ENCODE results near the gene SLC24A3. TPM values are rescaled to one million over a fixed set of nuclear protein-coding genes. Genes with fewer than 3 reads are reported as not detected.

Gene SLC24A3
- total and polyA plus RNA-seq, 7 experiments from 2014 or later = 0.58 to 1.0 TPM; not detected in 5

DNA sequence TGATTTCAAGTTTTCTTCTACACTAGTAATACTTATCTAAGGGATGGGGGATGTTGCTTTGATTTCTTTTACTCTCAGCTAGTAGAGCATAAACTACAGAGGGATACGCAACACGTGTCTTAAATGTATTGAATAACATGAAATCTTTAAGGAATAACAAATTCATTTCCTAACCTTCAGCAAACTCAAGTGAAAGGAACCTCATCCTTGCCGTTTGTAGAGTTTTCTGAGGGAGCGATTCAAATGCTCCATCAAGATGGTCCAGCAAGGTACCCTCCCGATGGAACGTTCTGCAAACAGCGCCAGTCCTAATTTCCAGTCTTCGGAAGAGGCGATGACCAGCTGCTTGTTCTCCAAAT is 450.2 kb downstream of the SLC24A3 start:
- Mint-ChIP-seq H3K4me1 (peaks cover 0 to 5% (median 0%) of the 10 kb centered on the region in 7 donors), H3K36me3 (no peaks in the 10 kb centered on the region), H3K27ac (no peak overlapping the region), H3K4me3 (no peak overlapping the region), H3K27me3 (peaks cover 5 to 53% (median 24%) of the 10 kb centered on the region in 5 donors), H3K9me3 (peaks cover 0 to 5% (median 0%) of the 10 kb centered on the region in 11 donors)
- CTCF ChIA-PET = interaction anchor here (0.6 to 1.4 kb wide), 4 partner anchors 10 to 456 kb away, joined by 3 to 4 read pairs (median 3); no protein-coding TSS in a partner anchor
- no peak for ATAC-seq
- DNase-seq = no peak
- Histone ChIP-seq H3K4me3 (ENCODE audit: low read length) (no peak overlapping the region), H3K4me1 (ENCODE audit: control insufficient read depth in 2 of 2, insufficient read depth in 2 of 2, low read length in 2 of 2) (no peaks in the 10 kb centered on the region), H3K36me3 (ENCODE audit: control insufficient read depth in 2 of 3, insufficient read depth in 3 of 3, low read length in 3 of 3) (no peaks in the 10 kb centered on the region), H3K9me3 (ENCODE audit: control insufficient read depth in 2 of 3, low read length in 3 of 3) (no peaks in the 10 kb centered on the region), H3K27ac (ENCODE audit: low read depth, low read length) (no peak overlapping the region), H3K27me3 (ENCODE audit: control insufficient read depth in 2 of 2, insufficient read depth in 2 of 2, low read length in 2 of 2) (no peaks in the 10 kb centered on the region)
- POLR2A ChIA-PET = no interaction called here
- intact Hi-C loops (cut with micrococcal nuclease) = loop anchor here in 1 of 2 donors (1.0 to 5.0 kb wide), 4 partner anchors 34 to 1250 kb away; no protein-coding TSS in a partner anchor

DNA sequence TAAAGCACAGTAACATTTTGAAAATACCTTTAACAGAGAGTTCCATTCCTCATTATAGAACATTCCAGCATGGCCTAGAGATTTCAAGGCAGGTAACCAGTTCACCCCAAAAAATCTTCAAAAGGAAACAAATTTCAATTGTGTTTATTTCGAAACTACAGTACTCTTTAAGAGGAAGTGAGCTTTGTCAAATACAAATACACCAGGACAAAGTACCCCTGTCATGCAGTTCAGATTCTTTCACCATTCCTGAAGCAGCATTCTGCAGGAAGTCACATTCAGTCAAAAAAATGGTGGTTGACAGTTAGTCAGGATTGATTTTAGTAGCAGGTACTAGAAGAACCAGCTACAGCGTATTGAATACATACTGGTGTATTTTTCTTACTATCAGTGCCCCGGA is 456.0 kb downstream of the SLC24A3 start:
- Histone ChIP-seq H3K4me1 (ENCODE audit: control insufficient read depth in 2 of 2, insufficient read depth in 2 of 2, low read length in 2 of 2) (no peaks in the 10 kb centered on the region), H3K27me3 (ENCODE audit: control insufficient read depth in 2 of 2, insufficient read depth in 2 of 2, low read length in 2 of 2) (no peaks in the 10 kb centered on the region), H3K27ac (ENCODE audit: low read depth, low read length) (no peak overlapping the region), H3K9me3 (ENCODE audit: control insufficient read depth in 2 of 3, low read length in 3 of 3) (no peaks in the 10 kb centered on the region), H3K36me3 (ENCODE audit: control insufficient read depth in 2 of 3, insufficient read depth in 3 of 3, low read length in 3 of 3) (no peaks in the 10 kb centered on the region), H3K4me3 (ENCODE audit: low read length) (no peak overlapping the region)
- Mint-ChIP-seq H3K4me3 (no peak overlapping the region), H3K4me1 (peaks cover 0 to 7% (median 0%) of the 10 kb centered on the region in 7 donors), H3K27me3 (peaks cover 4 to 46% (median 10%) of the 10 kb centered on the region in 5 donors), H3K27ac (no peak overlapping the region), H3K9me3 (peaks cover 0 to 3% (median 0%) of the 10 kb centered on the region in 11 donors), H3K36me3 (peaks cover 0 to 4% (median 0%) of the 10 kb centered on the region in 5 donors)
- DNase-seq = no peak
- no peak for ATAC-seq
- POLR2A ChIA-PET = no interaction called here
- intact Hi-C loops (cut with micrococcal nuclease) = no loop called here
- CTCF ChIA-PET = no interaction called here

DNA sequence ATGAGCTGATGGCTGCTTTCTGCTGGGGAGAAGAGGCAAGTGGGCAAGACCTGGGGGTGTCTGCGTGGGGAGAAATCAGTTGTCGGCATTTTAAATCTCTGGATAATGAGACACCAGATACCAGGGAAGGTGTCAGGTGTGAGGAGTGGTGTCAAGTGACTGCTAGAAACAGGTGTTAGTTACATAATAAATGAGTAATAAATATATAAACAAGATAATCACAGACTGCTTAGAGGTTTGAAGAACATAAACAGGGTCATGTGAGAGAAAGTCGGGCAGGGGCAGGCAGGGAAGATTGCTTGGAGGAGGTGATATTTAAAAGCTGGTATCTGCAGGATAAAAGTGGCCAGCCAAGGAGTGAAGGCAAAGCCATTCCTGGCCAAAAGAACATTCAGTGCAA is 458.4 kb downstream of the SLC24A3 start:
- Histone ChIP-seq H3K9me3 (ENCODE audit: control insufficient read depth in 2 of 3, low read length in 3 of 3) (no peaks in the 10 kb centered on the region), H3K36me3 (ENCODE audit: control insufficient read depth in 2 of 3, insufficient read depth in 3 of 3, low read length in 3 of 3) (no peaks in the 10 kb centered on the region), H3K27ac (ENCODE audit: low read depth, low read length) (no peak overlapping the region), H3K4me3 (ENCODE audit: low read length) (no peak overlapping the region), H3K27me3 (ENCODE audit: control insufficient read depth in 2 of 2, insufficient read depth in 2 of 2, low read length in 2 of 2) (no peaks in the 10 kb centered on the region), H3K4me1 (ENCODE audit: control insufficient read depth in 2 of 2, insufficient read depth in 2 of 2, low read length in 2 of 2) (no peaks in the 10 kb centered on the region)
- peaks cover 0 to 4% (median 0%) of the 10 kb centered on the region in 5 donors for H3K36me3 Mint-ChIP-seq
- ChIA-PET POLR2A (no interaction called here), CTCF (no interaction called here)
- H3K4me3 Mint-ChIP-seq = no peak overlapping the region
- DNase-seq (no peak), ATAC-seq (no peak)
- H3K9me3 Mint-ChIP-seq = peaks cover 0 to 3% (median 0%) of the 10 kb centered on the region in 11 donors
- no peak overlapping the region for H3K27ac Mint-ChIP-seq
- intact Hi-C loops (cut with micrococcal nuclease) = no loop called here
- peaks cover 0 to 7% (median 0%) of the 10 kb centered on the region in 7 donors for H3K4me1 Mint-ChIP-seq
- peaks cover 4 to 41% (median 7%) of the 10 kb centered on the region in 5 donors for H3K27me3 Mint-ChIP-seq

DNA sequence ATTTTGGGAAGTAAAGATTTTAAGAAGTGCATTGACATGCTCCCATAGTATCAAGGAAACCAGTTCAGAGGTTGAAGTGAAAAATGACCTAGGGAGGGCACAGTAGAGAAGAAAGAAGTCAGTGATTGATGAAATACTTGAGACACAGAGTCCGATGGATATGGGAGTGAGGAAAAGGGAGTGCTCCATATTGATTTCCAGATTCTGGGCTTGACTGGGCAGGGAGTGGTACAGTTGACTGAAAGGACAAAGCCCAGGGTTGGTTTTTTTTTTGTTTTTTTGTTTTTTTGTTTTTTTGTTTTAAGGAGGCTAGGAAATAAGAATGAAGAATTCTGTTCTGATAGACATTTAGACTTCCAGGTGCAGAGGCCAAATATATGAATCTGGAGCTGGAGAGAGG is 458.9 kb downstream of the SLC24A3 start:
- Histone ChIP-seq H3K4me1 (ENCODE audit: control insufficient read depth in 2 of 2, insufficient read depth in 2 of 2, low read length in 2 of 2) (no peaks in the 10 kb centered on the region), H3K4me3 (ENCODE audit: low read length) (no peak overlapping the region), H3K36me3 (ENCODE audit: control insufficient read depth in 2 of 3, insufficient read depth in 3 of 3, low read length in 3 of 3) (no peaks in the 10 kb centered on the region), H3K9me3 (ENCODE audit: control insufficient read depth in 2 of 3, low read length in 3 of 3) (no peaks in the 10 kb centered on the region), H3K27ac (ENCODE audit: low read depth, low read length) (no peak overlapping the region), H3K27me3 (ENCODE audit: control insufficient read depth in 2 of 2, insufficient read depth in 2 of 2, low read length in 2 of 2) (no peaks in the 10 kb centered on the region)
- H3K36me3 Mint-ChIP-seq = peaks cover 0 to 4% (median 0%) of the 10 kb centered on the region in 5 donors
- H3K27me3 Mint-ChIP-seq = peaks cover 4 to 40% (median 7%) of the 10 kb centered on the region in 5 donors
- H3K9me3 Mint-ChIP-seq = peaks cover 0 to 3% (median 0%) of the 10 kb centered on the region in 11 donors
- ATAC-seq (no peak), DNase-seq (no peak)
- intact Hi-C loops (cut with micrococcal nuclease) = no loop called here
- peaks cover 0 to 7% (median 0%) of the 10 kb centered on the region in 7 donors for H3K4me1 Mint-ChIP-seq
- H3K4me3 Mint-ChIP-seq = no peak overlapping the region
- ChIA-PET POLR2A (no interaction called here), CTCF (no interaction called here)
- no peak overlapping the region for H3K27ac Mint-ChIP-seq

DNA sequence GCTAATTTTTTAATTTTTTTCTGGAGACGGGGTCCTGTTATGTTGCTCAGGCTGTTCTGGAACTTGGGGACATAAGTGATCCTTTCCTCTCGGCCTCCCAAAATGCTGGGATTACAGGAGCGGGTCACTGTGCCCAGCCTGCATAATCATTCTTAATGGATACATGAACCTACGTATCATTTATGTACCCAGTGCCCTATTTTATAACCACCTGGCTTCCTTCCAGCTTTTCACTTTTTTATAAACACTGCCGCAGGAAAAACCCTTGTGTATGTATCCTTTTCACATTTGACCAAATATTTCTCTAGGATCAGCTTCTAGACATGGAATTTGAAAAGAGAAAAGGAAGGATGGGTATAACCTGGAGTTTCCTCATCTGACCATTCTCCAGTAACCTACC is 460.1 kb downstream of the SLC24A3 start:
- intact Hi-C loops (cut with micrococcal nuclease) = no loop called here

DNA sequence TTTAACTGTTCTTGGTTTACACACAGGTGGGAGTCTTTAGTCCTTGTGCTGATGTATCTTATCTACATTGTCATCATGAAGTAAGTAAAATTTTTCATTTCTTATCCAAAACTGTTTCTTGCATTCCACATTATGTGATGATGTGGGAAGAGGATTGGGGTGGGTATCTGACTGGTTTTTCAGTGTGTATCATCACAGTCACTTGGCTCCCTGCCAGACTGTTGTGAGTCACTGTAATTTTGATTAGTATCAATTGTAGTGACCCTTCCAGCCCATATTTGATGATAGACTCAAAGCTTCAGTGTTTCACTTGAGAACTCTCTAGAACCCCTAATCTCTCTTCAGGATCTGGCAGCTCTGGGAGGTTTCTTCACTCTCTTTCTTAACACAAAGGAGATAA is 461.1 kb downstream of the SLC24A3 start:
- Histone ChIP-seq H3K36me3 (ENCODE audit: control insufficient read depth in 2 of 3, insufficient read depth in 3 of 3, low read length in 3 of 3) (no peaks in the 10 kb centered on the region), H3K27me3 (ENCODE audit: control insufficient read depth in 2 of 2, insufficient read depth in 2 of 2, low read length in 2 of 2) (no peaks in the 10 kb centered on the region), H3K27ac (ENCODE audit: low read depth, low read length) (no peak overlapping the region), H3K9me3 (ENCODE audit: control insufficient read depth in 2 of 3, low read length in 3 of 3) (no peaks in the 10 kb centered on the region), H3K4me1 (ENCODE audit: control insufficient read depth in 2 of 2, insufficient read depth in 2 of 2, low read length in 2 of 2) (no peaks in the 10 kb centered on the region), H3K4me3 (ENCODE audit: low read length) (no peak overlapping the region)
- ChIA-PET CTCF (no interaction called here), POLR2A (no interaction called here)
- no peak for DNase-seq
- Mint-ChIP-seq H3K36me3 (peaks cover 0 to 3% (median 0%) of the 10 kb centered on the region in 5 donors), H3K27me3 (peaks cover 4 to 24% (median 7%) of the 10 kb centered on the region in 5 donors), H3K4me1 (peaks cover 0 to 7% (median 0%) of the 10 kb centered on the region in 7 donors), H3K9me3 (peaks cover 0 to 7% (median 3%) of the 10 kb centered on the region in 11 donors), H3K27ac (no peak overlapping the region), H3K4me3 (no peak overlapping the region)
- intact Hi-C loops (cut with micrococcal nuclease) = no loop called here
- ATAC-seq = no peak

More for the DNA sequence above, 460.1 kb downstream of the SLC24A3 start:
- Mint-ChIP-seq H3K4me3 (no peak overlapping the region), H3K36me3 (peaks cover 0 to 4% (median 0%) of the 10 kb centered on the region in 5 donors), H3K4me1 (peaks cover 0 to 7% (median 0%) of the 10 kb centered on the region in 7 donors), H3K9me3 (peaks cover 0 to 6% (median 3%) of the 10 kb centered on the region in 11 donors), H3K27me3 (peaks cover 4 to 33% (median 7%) of the 10 kb centered on the region in 5 donors), H3K27ac (no peak overlapping the region)
- Histone ChIP-seq H3K27ac (ENCODE audit: low read depth, low read length) (no peak overlapping the region), H3K36me3 (ENCODE audit: control insufficient read depth in 2 of 3, insufficient read depth in 3 of 3, low read length in 3 of 3) (no peaks in the 10 kb centered on the region), H3K27me3 (ENCODE audit: control insufficient read depth in 2 of 2, insufficient read depth in 2 of 2, low read length in 2 of 2) (no peaks in the 10 kb centered on the region), H3K4me3 (ENCODE audit: low read length) (no peak overlapping the region), H3K9me3 (ENCODE audit: control insufficient read depth in 2 of 3, low read length in 3 of 3) (no peaks in the 10 kb centered on the region), H3K4me1 (ENCODE audit: control insufficient read depth in 2 of 2, insufficient read depth in 2 of 2, low read length in 2 of 2) (no peaks in the 10 kb centered on the region)
- DNase-seq (no peak), ATAC-seq (no peak)
- ChIA-PET CTCF (interaction anchor here (1.0 kb wide), 1 partner anchor 10 kb away, joined by 4 read pairs; no protein-coding TSS in a partner anchor), POLR2A (no interaction called here)

DNA sequence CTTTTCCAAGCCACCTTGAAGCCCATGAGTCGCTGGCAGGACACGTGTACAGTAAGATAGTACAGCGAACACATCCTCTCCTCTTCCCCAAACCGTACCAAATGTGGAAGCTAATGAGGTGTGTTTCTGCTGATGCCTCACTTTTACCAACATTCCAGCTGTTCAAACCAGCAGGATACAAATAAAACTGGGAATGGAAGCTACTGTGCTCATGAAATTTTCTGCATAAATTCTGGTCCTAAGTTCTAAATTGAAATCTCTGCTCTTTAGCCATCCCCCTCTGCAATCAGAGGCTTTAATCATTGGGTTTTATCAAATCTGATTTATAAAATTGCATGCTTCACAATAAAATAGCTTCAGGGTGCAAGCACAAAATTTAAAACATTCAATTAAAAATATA is 463.8 kb downstream of the SLC24A3 start:
- Mint-ChIP-seq H3K9me3 (peaks cover 0 to 21% (median 7%) of the 10 kb centered on the region in 11 donors), H3K4me1 (peaks cover 0 to 7% (median 0%) of the 10 kb centered on the region in 7 donors), H3K27ac (no peak overlapping the region), H3K4me3 (no peak overlapping the region), H3K36me3 (no peaks in the 10 kb centered on the region), H3K27me3 (peaks cover 4 to 28% (median 4%) of the 10 kb centered on the region in 5 donors)
- POLR2A ChIA-PET = no interaction called here
- intact Hi-C loops (cut with micrococcal nuclease) = no loop called here
- Histone ChIP-seq H3K4me1 (ENCODE audit: control insufficient read depth in 2 of 2, insufficient read depth in 2 of 2, low read length in 2 of 2) (no peaks in the 10 kb centered on the region), H3K4me3 (ENCODE audit: low read length) (no peak overlapping the region), H3K27me3 (ENCODE audit: control insufficient read depth in 2 of 2, insufficient read depth in 2 of 2, low read length in 2 of 2) (no peaks in the 10 kb centered on the region), H3K9me3 (ENCODE audit: control insufficient read depth in 2 of 3, low read length in 3 of 3) (no peaks in the 10 kb centered on the region), H3K27ac (ENCODE audit: low read depth, low read length) (no peak overlapping the region), H3K36me3 (ENCODE audit: control insufficient read depth in 2 of 3, insufficient read depth in 3 of 3, low read length in 3 of 3) (no peaks in the 10 kb centered on the region)
- DNase-seq (no peak), ATAC-seq (no peak)
- CTCF ChIA-PET = no interaction called here

Data from naive thymus-derived CD4-positive, alpha-beta T cell (primary cell).